Activated CD4-positive, alpha-beta T cell treated with anti-CD3 and anti-CD28 coated beads, Interleukin-2, amount 10 ng/mL, durations not matched to agents 7 days and 5 days (primary cell): ENCODE measurements around the gene NDUFB10. TPM values are rescaled to one million over a fixed set of nuclear protein-coding genes. Genes with fewer than 3 reads are reported as not detected.

Experiments used
- CTCF ChIA-PET: fragments of 350-600 bp; sonication (Branson Sonifier 250); formaldehyde crosslinking; loops from one replicate; lab custom pipeline; 2021; ENCODE audit warnings: antibody characterized with exemption; lab: Charles Lee
- POLR2A ChIA-PET: fragments of 350-600 bp; sonication (Branson Sonifier 250); formaldehyde crosslinking; loops from one replicate; lab custom pipeline; 2021; ENCODE audit warnings: antibody characterized with exemption; lab: Charles Lee
- DNase-seq: peaks from one replicate; pipeline ENCODE4 v3.0.0-alpha.2; 2020
- H3K27ac Mint-ChIP-seq: one replicate; pipeline ENCODE4 v1.8.0; 2021; ENCODE audit warnings: mild to moderate bottlenecking, moderate library complexity, mixed read lengths
- H3K27me3 Mint-ChIP-seq: one replicate; pipeline ENCODE4 v1.8.0; 2021; ENCODE audit warnings: mixed read lengths
- H3K36me3 Mint-ChIP-seq: one replicate; pipeline ENCODE4 v1.8.0; 2021; ENCODE audit warnings: low read depth, mixed read lengths
- H3K4me1 Mint-ChIP-seq: one replicate; pipeline ENCODE4 v1.8.0; 2021; ENCODE audit warnings: mixed read lengths
- H3K4me3 Mint-ChIP-seq: one replicate; pipeline ENCODE4 v1.8.0; 2021; ENCODE audit warnings: mild to moderate bottlenecking, moderate library complexity, mixed read lengths
- H3K9me3 Mint-ChIP-seq: one replicate; pipeline ENCODE4 v1.8.0; 2021; ENCODE audit warnings: mixed read lengths
- total RNA-seq, 2 experiments: library from RNA; stranded (reverse); gene quantifications; one replicate each; pipeline ENCODE4 v1.2.3, GENCODE V29; 2021

Gene NDUFB10
- total RNA-seq: 100 to 1,000 TPM; 103 to 125 TPM

- H3K9me3 Mint-ChIP-seq: no peaks in the 10 kb centered on the region
- DNase-seq: peak; percentile 91
- POLR2A ChIA-PET: no interaction called here
Observed at GRCh38 chr16:1959269-1960039, at the start of gene NDUFB10. NDUFB10 (plus strand) TSS chr16:1959538; CDS start chr16:1959625, 87 bp downstream.

DNA sequence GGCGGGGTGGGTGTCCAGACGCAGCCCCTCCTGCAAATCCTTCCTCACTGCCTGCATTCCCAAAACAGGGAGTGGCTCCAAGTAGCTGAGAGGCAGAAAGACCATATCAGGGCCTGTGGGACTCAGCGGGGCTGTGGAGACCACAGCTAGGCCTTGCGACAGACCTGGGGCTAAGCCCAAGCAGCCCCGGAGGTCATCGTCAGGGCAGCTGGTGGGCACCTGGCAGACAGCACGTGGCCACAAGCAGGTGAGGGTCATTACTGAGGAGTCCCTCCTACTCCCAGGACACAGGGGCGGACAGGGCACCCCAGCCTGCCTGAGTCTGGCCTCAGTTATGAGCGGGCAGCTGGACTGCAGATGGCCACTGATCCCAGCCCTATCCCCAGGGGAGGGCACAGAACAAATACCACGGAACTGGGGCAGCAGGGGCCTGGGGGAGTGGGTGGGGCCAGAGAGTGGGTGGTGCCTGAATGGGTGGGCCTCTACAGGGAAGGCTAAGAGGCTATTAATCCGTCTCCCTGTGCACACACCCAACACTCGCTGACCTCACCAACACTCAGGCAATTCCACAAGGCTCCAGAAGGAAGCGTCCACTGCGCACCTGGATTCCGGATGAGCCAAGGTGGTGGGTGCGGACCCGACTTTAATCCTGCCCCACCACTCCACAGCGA, 49.6 kb upstream of the NDUFB10 start:
- no peak for DNase-seq
- H3K4me3 Mint-ChIP-seq: no peak overlapping the region
- POLR2A ChIA-PET: no interaction called here
- H3K9me3 Mint-ChIP-seq: no peaks in the 10 kb centered on the region
- CTCF ChIA-PET: interaction anchor here (2.2 kb wide), 1 partner anchor 19 kb away, joined by 6 read pairs; no protein-coding TSS in a partner anchor
- H3K27me3 Mint-ChIP-seq: no peaks in the 10 kb centered on the region
- H3K4me1 Mint-ChIP-seq: no peaks in the 10 kb centered on the region
- H3K36me3 Mint-ChIP-seq: no peaks in the 10 kb centered on the region
- H3K27ac Mint-ChIP-seq: no peak overlapping the region

More at GRCh38 chr16:1959269-1960039, at the start of gene NDUFB10:
- peaks cover 34% of the 10 kb centered on the region for H3K36me3 Mint-ChIP-seq
- H3K4me1 Mint-ChIP-seq: peaks cover 43% of the 10 kb centered on the region
- H3K27me3 Mint-ChIP-seq: no peaks in the 10 kb centered on the region
- H3K4me3 Mint-ChIP-seq: peak within 1 kb of the TSS; percentile 93
- CTCF ChIA-PET: interaction anchor here (0.6 to 2.0 kb wide), 5 partner anchors 9 to 132 kb away, joined by 3 to 6 read pairs (median 3); partner anchors contain the start of genes FAHD1 and HAGH
- H3K27ac Mint-ChIP-seq: peak within 1 kb of the TSS; percentile 93

- H3K4me1 Mint-ChIP-seq: no peaks in the 10 kb centered on the region
- H3K4me3 Mint-ChIP-seq: no peak overlapping the region
- ChIA-PET POLR2A (no interaction called here), CTCF (interaction anchor here (0.5 to 1.0 kb wide), 2 partner anchors 19 to 419 kb away, joined by 3 to 5 read pairs; no protein-coding TSS in a partner anchor)
- H3K27ac Mint-ChIP-seq: no peak overlapping the region
- H3K36me3 Mint-ChIP-seq: no peaks in the 10 kb centered on the region
- H3K27me3 Mint-ChIP-seq: peaks cover 19% of the 10 kb centered on the region
- DNase-seq: no peak
- H3K9me3 Mint-ChIP-seq: no peaks in the 10 kb centered on the region
Observed at GRCh38 chr16:1911467-1912214, 47.7 kb upstream of the NDUFB10 start.

- peaks cover 24% of the 10 kb centered on the region for H3K27me3 Mint-ChIP-seq
- DNase-seq: no peak
- no peaks in the 10 kb centered on the region for H3K36me3 Mint-ChIP-seq
- H3K9me3 Mint-ChIP-seq: no peaks in the 10 kb centered on the region
- H3K4me1 Mint-ChIP-seq: no peaks in the 10 kb centered on the region
- ChIA-PET POLR2A (no interaction called here), CTCF (interaction anchor here (1.0 kb wide), 1 partner anchor 19 kb away, joined by 3 read pairs; no protein-coding TSS in a partner anchor)
- no peak overlapping the region for H3K27ac Mint-ChIP-seq
- no peak overlapping the region for H3K4me3 Mint-ChIP-seq
Observed at GRCh38 chr16:1912215-1912543, 47.2 kb upstream of the NDUFB10 start.

GRCh38 chr16:1913327-1914083, 45.8 kb upstream of the NDUFB10 start:
- Mint-ChIP-seq H3K36me3 (no peaks in the 10 kb centered on the region), H3K27ac (no peak overlapping the region), H3K27me3 (peaks cover 27% of the 10 kb centered on the region), H3K4me3 (no peak overlapping the region), H3K9me3 (no peaks in the 10 kb centered on the region), H3K4me1 (no peaks in the 10 kb centered on the region)
- ChIA-PET POLR2A (no interaction called here), CTCF (interaction anchor here (0.6 kb wide), 1 partner anchor 510 kb away, joined by 3 read pairs; no protein-coding TSS in a partner anchor)
- no peak for DNase-seq

DNA sequence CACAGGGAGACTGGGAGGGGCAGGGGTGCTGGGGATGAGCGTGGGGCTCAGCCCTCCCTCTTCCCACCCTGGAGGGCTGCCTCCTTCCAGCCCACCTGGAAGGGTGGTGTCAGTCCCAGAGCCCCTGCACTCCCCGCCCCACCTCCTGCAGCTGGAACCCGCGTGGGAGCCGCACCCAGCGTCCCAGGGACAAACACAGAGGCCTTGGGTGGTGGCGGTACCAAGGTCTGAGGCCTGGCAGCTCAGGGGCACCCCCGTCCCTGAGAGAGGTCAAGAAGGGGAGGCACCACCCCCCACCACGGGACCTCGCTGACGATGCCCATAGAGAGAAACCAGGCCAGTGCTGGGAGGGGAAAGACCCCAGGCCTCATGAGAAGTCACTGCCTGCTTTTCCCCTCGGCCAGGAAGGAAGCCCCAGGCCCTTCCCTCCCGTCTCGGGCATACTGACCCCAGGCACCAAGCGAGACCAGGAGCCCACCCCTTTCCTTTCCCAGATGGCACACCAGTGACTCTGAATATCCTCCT, 45.2 kb upstream of the NDUFB10 start:
- Mint-ChIP-seq H3K4me3 (no peak overlapping the region), H3K4me1 (no peaks in the 10 kb centered on the region), H3K9me3 (no peaks in the 10 kb centered on the region), H3K27me3 (peaks cover 32% of the 10 kb centered on the region), H3K36me3 (no peaks in the 10 kb centered on the region), H3K27ac (no peak overlapping the region)
- DNase-seq: no peak
- CTCF ChIA-PET: interaction anchor here (0.6 to 1.7 kb wide), 3 partner anchors 15 to 509 kb away, joined by 3 to 7 read pairs (median 3); no protein-coding TSS in a partner anchor
- POLR2A ChIA-PET: no interaction called here

- Mint-ChIP-seq H3K36me3 (no peaks in the 10 kb centered on the region), H3K4me1 (no peaks in the 10 kb centered on the region), H3K4me3 (no peak overlapping the region), H3K9me3 (no peaks in the 10 kb centered on the region), H3K27me3 (peaks cover 34% of the 10 kb centered on the region), H3K27ac (no peak overlapping the region)
- no peak for DNase-seq
- CTCF ChIA-PET: interaction anchor here (0.6 to 1.7 kb wide), 2 partner anchors 14 to 212 kb away, joined by 3 to 7 read pairs; no protein-coding TSS in a partner anchor
- POLR2A ChIA-PET: no interaction called here
Observed at GRCh38 chr16:1914988-1915387, 44.4 kb upstream of the NDUFB10 start.

DNA sequence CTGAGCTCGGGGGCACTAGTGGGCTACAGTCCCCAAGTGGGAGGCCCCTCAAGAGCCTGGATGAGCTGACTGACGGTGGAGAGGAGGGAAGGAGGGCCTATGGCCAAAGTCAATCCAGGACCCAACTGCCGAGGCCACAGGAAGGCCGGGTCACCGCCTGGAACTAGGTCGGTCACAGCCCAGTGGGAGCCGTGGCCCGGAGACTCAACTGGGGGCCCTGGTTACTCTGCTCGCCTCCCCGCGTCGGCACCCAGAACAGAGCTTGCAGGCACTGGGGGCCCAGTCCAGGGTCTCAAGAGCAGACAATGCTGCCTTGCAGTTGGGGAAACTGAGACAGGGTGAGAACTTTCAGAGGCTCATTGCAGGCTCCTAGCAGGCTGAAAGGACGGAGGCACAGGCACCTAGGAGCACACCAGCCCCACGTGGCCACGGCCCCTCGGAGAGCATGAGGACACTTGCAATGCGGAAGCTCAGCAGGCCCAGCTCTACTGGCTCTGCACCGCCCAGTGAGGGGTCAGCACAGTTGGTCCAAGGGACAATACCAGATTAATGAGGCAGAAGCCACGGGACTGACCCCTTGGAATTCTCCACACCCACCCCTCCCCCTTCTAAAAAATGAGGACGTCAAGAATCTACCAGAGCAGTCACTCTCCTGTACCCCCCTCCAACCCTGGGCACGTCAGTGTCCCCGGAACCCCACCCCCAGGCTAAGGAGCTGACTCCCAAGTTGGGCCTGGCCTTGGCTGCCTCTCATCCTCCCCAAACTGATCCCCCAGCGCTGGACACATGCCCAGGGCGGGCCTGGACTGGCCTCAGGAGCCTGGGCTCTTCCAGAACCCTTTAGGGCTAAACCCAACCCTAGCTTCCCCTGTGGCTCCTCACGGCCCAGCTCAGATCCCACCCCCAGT, 43.4 kb upstream of the NDUFB10 start:
- Mint-ChIP-seq H3K27ac (no peak overlapping the region), H3K4me1 (no peaks in the 10 kb centered on the region), H3K27me3 (peaks cover 42% of the 10 kb centered on the region), H3K9me3 (no peaks in the 10 kb centered on the region), H3K36me3 (no peaks in the 10 kb centered on the region), H3K4me3 (no peak overlapping the region)
- POLR2A ChIA-PET: no interaction called here
- CTCF ChIA-PET: interaction anchor here (0.7 to 1.7 kb wide), 2 partner anchors 13 to 27 kb away, joined by 3 to 7 read pairs; partner anchors contain the start of gene MSRB1
- DNase-seq: no peak

DNA sequence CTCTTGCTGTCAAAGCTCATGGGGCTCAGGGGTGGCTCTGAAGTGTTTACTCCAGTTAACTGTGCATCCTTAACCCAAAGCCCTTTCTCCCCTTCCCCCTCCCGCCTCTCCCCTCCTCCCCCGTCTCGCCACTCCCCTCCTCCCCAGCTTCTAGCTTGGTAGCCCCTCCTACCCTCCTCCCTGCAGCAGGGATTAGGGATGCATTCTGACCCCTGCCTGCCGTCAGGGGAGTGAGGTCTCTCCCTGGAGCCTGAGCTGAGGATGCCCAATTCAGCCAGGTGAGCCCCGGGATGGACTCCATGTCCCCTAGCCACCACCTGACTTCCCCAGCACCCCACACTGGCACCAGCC, 42.7 kb upstream of the NDUFB10 start:
- H3K4me3 Mint-ChIP-seq: no peak overlapping the region
- H3K9me3 Mint-ChIP-seq: no peaks in the 10 kb centered on the region
- no peaks in the 10 kb centered on the region for H3K4me1 Mint-ChIP-seq
- CTCF ChIA-PET: interaction anchor here (1.0 kb wide), 1 partner anchor 12 kb away, joined by 3 read pairs; no protein-coding TSS in a partner anchor
- peaks cover 49% of the 10 kb centered on the region for H3K27me3 Mint-ChIP-seq
- no peaks in the 10 kb centered on the region for H3K36me3 Mint-ChIP-seq
- POLR2A ChIA-PET: no interaction called here
- no peak for DNase-seq
- no peak overlapping the region for H3K27ac Mint-ChIP-seq

DNA sequence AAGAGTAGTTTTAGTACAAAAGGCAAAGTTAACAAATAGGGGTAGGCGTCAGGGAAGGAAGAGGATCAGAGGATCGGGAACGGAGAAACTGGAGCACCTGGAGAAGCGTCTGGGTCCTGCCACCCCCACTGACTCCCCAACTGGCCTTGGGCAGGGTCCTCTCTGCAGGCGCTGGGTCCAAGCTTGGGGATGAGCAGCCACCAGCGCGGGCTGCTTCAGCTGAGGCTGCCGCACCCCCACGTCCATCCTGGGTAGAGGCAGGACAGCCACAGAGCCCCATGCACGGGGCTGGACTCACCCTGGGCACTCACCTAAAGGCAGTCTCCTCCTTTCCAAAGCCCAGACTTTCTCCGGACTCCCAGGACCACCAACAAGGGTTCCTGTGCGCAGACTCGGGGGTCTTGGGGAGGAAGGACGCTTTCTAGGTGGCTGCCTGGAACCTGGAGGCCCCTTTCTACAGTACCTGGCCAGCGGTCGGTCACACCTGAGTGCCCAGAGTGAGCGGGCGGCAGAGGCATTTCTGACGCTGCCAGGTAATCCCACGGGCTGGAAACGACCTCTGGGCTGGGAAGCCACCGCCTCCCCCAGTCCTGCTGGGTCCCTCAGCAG, 42.2 kb upstream of the NDUFB10 start:
- H3K4me3 Mint-ChIP-seq: no peak overlapping the region
- CTCF ChIA-PET: interaction anchor here (1.0 kb wide), 1 partner anchor 13 kb away, joined by 3 read pairs; no protein-coding TSS in a partner anchor
- no peaks in the 10 kb centered on the region for H3K9me3 Mint-ChIP-seq
- H3K36me3 Mint-ChIP-seq: no peaks in the 10 kb centered on the region
- H3K27ac Mint-ChIP-seq: no peak overlapping the region
- POLR2A ChIA-PET: no interaction called here
- peaks cover 50% of the 10 kb centered on the region for H3K27me3 Mint-ChIP-seq
- H3K4me1 Mint-ChIP-seq: no peaks in the 10 kb centered on the region
- DNase-seq: no peak
